ENCODE measurements around the gene TGM1. TPM values are rescaled to one million over a fixed set of nuclear protein-coding genes. Genes with fewer than 3 reads are reported as not detected.
A peak's percentile ranks its signal among the peaks of the same experiment; 100 is the strongest.

The TGM1 gene
- total and polyA plus RNA-seq, 12 donors = 0.28 to 2.7 (median 0.89) TPM; not detected in 1

DNA sequence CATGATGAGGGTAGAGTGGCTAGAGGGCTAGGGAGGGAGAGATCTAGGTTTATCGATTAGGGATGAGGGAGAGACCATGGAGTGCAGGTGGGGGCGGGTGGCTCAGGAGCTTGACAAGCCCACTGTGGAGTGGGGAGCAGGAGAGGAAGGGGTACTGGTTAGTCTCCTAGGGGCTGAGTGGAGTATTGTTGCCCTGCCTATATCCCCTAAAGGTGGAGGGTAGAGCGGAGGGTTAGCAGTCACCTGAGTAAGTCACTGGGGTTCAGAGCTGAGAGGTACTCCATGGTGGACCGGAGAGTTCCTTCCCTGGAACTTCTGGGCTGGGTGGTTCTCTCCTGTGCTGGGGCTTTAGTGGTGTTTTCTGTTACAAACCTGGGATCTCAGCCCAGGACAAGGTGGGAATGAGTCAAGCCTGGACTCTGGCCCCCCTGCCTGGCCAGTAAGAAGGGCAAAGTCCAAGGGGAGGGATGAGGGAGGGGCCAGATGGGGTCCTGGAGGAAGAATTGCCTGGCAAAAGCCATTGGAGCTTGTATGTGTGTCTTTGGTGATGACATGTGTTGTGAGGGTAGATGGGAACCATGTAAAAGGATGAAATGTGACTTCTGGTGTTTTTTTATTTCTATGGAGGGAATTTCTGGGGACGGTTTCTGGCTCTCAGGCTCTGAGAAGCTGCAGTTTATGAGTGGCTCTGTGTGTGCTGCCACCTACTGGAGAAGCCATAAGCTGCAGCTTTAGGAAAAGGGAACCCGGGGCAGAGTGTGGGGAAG lies 44.8 kb upstream of the TGM1 start, which contains the start of gene CIDEB:
CIDEB (minus strand) TSS at position 403 of the 767 bp plus-strand sequence; CDS start at position 284, 119 bp downstream.
- Histone ChIP-seq H3K27me3 (no peaks in the 10 kb centered on the region), H3K4me1 (replicated peaks in 1 of 2) (peaks cover 20 to 48% of the 10 kb centered on the region in 2 donors), H3K9me3 (replicated peaks in 1 of 3) (no peaks in the 10 kb centered on the region), H3K27ac (no peak within 1 kb of the TSS), H3K4me3 (no peak within 1 kb of the TSS), H3K36me3 (replicated peaks in 1 of 2) (peaks cover 0 to 52% of the 10 kb centered on the region in 2 donors)
- peak in 6 of 7 donors; percentile 60 to 86 (median 72) for DNase-seq
- no peak for TF ChIP-seq POLR2A (IDR thresholded peaks at IDR 0.05)
- TF ChIP-seq, protein P1, sequence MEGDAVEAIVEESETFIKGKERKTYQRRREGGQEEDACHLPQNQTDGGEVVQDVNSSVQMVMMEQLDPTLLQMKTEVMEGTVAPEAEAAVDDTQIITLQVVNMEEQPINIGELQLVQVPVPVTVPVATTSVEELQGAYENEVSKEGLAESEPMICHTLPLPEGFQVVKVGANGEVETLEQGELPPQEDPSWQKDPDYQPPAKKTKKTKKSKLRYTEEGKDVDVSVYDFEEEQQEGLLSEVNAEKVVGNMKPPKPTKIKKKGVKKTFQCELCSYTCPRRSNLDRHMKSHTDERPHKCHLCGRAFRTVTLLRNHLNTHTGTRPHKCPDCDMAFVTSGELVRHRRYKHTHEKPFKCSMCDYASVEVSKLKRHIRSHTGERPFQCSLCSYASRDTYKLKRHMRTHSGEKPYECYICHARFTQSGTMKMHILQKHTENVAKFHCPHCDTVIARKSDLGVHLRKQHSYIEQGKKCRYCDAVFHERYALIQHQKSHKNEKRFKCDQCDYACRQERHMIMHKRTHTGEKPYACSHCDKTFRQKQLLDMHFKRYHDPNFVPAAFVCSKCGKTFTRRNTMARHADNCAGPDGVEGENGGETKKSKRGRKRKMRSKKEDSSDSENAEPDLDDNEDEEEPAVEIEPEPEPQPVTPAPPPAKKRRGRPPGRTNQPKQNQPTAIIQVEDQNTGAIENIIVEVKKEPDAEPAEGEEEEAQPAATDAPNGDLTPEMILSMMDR (IDR thresholded peaks at IDR 0.05) = peak; percentile 79 to 92 (median 86)
- intact Hi-C loops (cut with DNase I) = loop anchor here in 1 of 2 donors (10.0 kb wide), 1 partner anchor 63 kb away; the partner anchor contains the start of gene TINF2
- WGBS, 4 donors = 48 to 63% (median 57%) methylated on average over 5 to 6 of the region's 6 CpGs

DNA sequence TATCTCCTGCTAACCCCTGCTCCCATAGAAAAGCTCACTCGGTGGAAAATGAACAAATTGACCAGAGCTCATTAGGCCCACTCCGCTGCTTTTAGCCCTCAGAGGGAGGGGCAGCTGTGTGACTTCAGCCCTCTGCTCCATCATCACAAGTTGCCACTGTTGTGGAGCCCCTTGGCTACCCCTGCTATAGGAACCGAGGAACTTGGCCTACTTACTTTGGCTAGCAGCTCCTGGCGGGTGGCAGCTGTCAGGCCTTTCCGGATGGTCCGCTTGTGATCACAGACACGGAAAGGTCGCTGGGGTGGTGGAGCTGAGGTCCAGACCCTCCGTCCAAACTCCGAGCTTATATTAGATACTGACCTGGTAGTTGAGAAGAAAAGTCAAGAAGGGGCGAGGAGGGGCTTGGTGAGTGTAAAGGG lies 44.2 kb upstream of the TGM1 start:
- intact Hi-C loops (cut with DNase I) = loop anchor here in 1 of 2 donors (10.0 kb wide), 1 partner anchor 62 kb away; the partner anchor contains the start of gene TINF2

DNA sequence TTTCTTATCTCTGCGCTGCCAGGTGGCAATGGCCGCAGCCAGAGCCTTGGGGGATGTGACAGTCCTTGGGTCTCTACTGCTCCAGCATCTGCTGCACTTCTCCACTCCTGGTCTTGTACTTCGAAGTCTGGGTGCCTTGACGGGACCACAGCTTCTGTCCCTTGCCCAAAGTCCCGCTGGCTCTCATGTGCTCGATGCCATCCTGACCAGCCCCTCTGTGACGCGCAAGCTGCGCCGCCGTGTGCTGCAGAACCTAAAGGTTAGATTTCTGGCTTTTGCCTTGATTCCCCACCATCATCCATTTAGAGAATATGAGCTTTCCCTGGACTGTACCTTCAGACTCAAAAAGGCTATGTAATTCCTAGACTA lies 41.0 kb upstream of the TGM1 start:
- H3K4me1 ChIP-seq (replicated peaks in 1 of 2) = peaks cover 11 to 31% of the 10 kb centered on the region in 2 donors
- no peak for DNase-seq
- intact Hi-C loops (cut with DNase I) = loop anchor here in 1 of 2 donors (10.0 kb wide), 1 partner anchor 59 kb away; the partner anchor contains the start of gene TINF2
- H3K27me3 ChIP-seq = no peaks in the 10 kb centered on the region
- 95 to 98% (median 96%) methylated on average over 9 to 11 of the region's 11 CpGs for WGBS, 4 donors
- H3K36me3 ChIP-seq (replicated peaks in 1 of 2) = peaks cover 0 to 68% of the 10 kb centered on the region in 2 donors
- H3K9me3 ChIP-seq (replicated peaks in 1 of 3) = no peaks in the 10 kb centered on the region
- H3K27ac ChIP-seq = no peak overlapping the region
- TF ChIP-seq POLR2A (IDR thresholded peaks at IDR 0.05) = no peak
- no peak overlapping the region for H3K4me3 ChIP-seq

More for the DNA sequence above, 44.2 kb upstream of the TGM1 start:
- no peak overlapping the region for H3K4me3 ChIP-seq
- DNase-seq = no peak
- no peaks in the 10 kb centered on the region for H3K27me3 ChIP-seq
- H3K4me1 ChIP-seq (replicated peaks in 1 of 2) = peaks cover 20 to 44% of the 10 kb centered on the region in 2 donors
- no peaks in the 10 kb centered on the region for H3K9me3 ChIP-seq (replicated peaks in 1 of 3)
- 78 to 83% (median 82%) methylated on average over 9 to 11 of the region's 11 CpGs for WGBS, 4 donors
- peaks cover 0 to 58% of the 10 kb centered on the region in 2 donors for H3K36me3 ChIP-seq (replicated peaks in 1 of 2)
- TF ChIP-seq, protein P1 (IDR thresholded peaks at IDR 0.05) = no peak
- TF ChIP-seq POLR2A (IDR thresholded peaks at IDR 0.05) = no peak
- H3K27ac ChIP-seq = no peak overlapping the region

DNA sequence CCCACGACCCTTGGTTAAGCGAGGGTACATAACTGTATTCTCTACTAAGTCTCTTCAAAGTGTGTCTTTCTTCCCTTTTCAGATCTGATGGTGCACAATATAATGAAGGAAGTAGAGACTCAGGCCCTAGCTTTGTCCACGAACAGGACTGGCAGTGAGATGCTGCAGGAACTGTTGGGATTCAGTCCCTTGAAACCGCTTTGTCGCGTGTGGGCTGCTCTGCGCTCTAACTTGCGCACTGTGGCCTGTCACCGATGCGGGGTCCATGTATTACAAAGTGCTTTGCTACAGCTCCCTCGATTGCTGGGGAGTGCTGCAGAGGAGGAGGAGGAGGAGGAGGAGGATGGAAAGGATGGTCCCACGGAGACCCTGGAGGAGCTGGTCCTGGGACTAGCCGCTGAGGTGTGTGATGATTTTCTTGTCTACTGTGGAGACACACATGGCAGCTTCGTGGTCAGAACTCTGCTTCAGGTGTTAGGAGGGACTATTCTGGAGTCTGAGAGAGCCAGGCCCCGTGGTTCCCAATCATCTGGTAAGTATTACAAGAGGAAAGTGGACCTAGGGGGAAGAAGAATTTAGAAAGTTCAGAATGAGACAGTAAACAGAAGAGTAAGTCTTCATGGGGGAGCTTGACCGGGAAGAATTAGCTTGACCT lies 37.5 kb upstream of the TGM1 start:
- intact Hi-C loops (cut with DNase I) = loop anchor here in 1 of 2 donors (10.0 kb wide), 1 partner anchor 56 kb away; the partner anchor contains the start of gene TINF2
- Histone ChIP-seq H3K27ac (peak overlapping the region in 4 of 5 donors; percentile 28 to 87 (median 82)), H3K4me1 (replicated peaks in 1 of 2) (peaks cover 19 to 31% of the 10 kb centered on the region in 2 donors), H3K36me3 (replicated peaks in 1 of 2) (peaks cover 0 to 51% of the 10 kb centered on the region in 2 donors), H3K4me3 (peak overlapping the region; percentile 33 to 84 (median 74)), H3K9me3 (replicated peaks in 1 of 3) (no peaks in the 10 kb centered on the region), H3K27me3 (no peaks in the 10 kb centered on the region)
- DNase-seq = no peak
- 21 to 27% (median 24%) methylated on average over 16 of the region's 16 CpGs for WGBS, 4 donors
- no peak for TF ChIP-seq POLR2A (IDR thresholded peaks at IDR 0.05)
- TF ChIP-seq, protein P1 (IDR thresholded peaks at IDR 0.05) = no peak
